Breast epithelium (tissue), 4 donors: ENCODE measurements around the gene ZNF423. TPM values are rescaled to one million over a fixed set of nuclear protein-coding genes. Genes with fewer than 3 reads are reported as not detected.

Experiments
- DNase-seq, 2 donors: peaks; one replicate each; pipeline ENCODE4 v3.0.0-alpha.2; 2019; ENCODE audit warnings: low spot score in 2 of 2
- H3K27ac ChIP-seq, 2 donors: fragments of 200-600 bp; sonication (generic) in 1 of 2; one replicate each; pipeline ENCODE4 v1.5.1; 2016 to 2019; ENCODE audit warnings: mild to moderate bottlenecking in 1 of 2
- H3K27me3 ChIP-seq, 2 donors: fragments of 200-600 bp; sonication (generic) in 1 of 2; one replicate each; pipeline versions ENCODE4 v1.5.1 to v1.6.0; 2017 to 2019; ENCODE audit warnings: control low read depth in 1 of 2, mild to moderate bottlenecking in 1 of 2
- H3K36me3 ChIP-seq: fragments of 200-600 bp; one replicate; pipeline ENCODE4 v1.5.1; 2019
- H3K4me1 ChIP-seq, 2 donors: fragments of 200-600 bp; sonication (generic); one replicate each; pipeline ENCODE4 v1.5.1; 2016 to 2019; ENCODE audit warnings: control low read depth in 1 of 2
- H3K4me3 ChIP-seq, 3 donors: fragments of 200-600 bp; sonication (generic); 1 replicate in 2 of 3; 2 replicates in 1 of 3; pipeline ENCODE4 v1.5.1; 2016 to 2019; ENCODE audit warnings: mild to moderate bottlenecking in 3 of 3, moderate library complexity in 2 of 3
- H3K9me3 ChIP-seq, 2 donors: fragments of 200-600 bp; sonication (generic) in 1 of 2; one replicate each; pipeline ENCODE4 v1.5.1; 2016 to 2019; ENCODE audit warnings: control low read depth in 1 of 2
- POLR2A ChIP-seq: fragments of 450-650 bp; IDR thresholded peaks from one replicate; pipeline ENCODE4 v1.6.1; 2016; ENCODE audit warnings: antibody characterized with exemption, mild to moderate bottlenecking, moderate library complexity
- POLR2AphosphoS5 ChIP-seq, 3 donors: sonication (generic); formaldehyde crosslinking; IDR thresholded peaks; one replicate each; pipeline ENCODE4 v1.6.1; 2017; ENCODE audit warnings: antibody characterized with exemption in 3 of 3
- intact Hi-C: fragments of 100-400 bp; cut with DNase I; formaldehyde crosslinking; loops from one replicate; pipeline ENCODE4 v1.15.1; 2023; ENCODE audit warnings: low total_unique reads
- total RNA-seq, 3 donors: library from RNA; depleted of rRNA; stranded (reverse); fragments of >200 nt; gene quantifications; one replicate each; pipeline ENCODE4 v1.1.0, GENCODE V29; 2016
- TF ChIP-seq, protein P1 (sequence below), 3 donors: fragments of 450-650 bp; IDR thresholded peaks; one replicate each; pipeline ENCODE4 v1.5.1; 2016 to 2017; ENCODE audit warnings: antibody characterized with exemption in 3 of 3, mild to moderate bottlenecking in 3 of 3, moderate library complexity in 3 of 3

ZNF423 gene
- total RNA-seq, 3 donors from 2014 or later, result 4.7 to 8.0 (median 5.9) TPM

DNA sequence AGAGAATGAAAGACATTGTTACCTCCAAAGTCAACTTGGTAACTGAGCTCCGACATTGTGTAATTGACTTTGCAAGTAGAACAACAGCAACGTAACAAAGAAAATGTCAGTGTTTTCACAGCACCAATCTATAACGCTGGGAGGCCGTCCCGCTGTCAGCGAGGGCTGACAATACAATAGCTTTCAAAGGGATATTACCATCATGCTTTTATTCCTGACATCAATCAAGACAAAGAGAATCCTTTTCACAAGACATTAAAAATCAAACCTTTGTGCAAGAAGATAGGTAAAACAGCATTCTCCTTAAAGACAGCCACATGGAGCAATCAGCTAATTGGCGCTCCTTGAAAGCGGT, 6.2 kb downstream of the ZNF423 start:
- H3K9me3 ChIP-seq, result no peaks in the 10 kb centered on the region
- TF ChIP-seq, protein P1, sequence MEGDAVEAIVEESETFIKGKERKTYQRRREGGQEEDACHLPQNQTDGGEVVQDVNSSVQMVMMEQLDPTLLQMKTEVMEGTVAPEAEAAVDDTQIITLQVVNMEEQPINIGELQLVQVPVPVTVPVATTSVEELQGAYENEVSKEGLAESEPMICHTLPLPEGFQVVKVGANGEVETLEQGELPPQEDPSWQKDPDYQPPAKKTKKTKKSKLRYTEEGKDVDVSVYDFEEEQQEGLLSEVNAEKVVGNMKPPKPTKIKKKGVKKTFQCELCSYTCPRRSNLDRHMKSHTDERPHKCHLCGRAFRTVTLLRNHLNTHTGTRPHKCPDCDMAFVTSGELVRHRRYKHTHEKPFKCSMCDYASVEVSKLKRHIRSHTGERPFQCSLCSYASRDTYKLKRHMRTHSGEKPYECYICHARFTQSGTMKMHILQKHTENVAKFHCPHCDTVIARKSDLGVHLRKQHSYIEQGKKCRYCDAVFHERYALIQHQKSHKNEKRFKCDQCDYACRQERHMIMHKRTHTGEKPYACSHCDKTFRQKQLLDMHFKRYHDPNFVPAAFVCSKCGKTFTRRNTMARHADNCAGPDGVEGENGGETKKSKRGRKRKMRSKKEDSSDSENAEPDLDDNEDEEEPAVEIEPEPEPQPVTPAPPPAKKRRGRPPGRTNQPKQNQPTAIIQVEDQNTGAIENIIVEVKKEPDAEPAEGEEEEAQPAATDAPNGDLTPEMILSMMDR (IDR thresholded peaks at IDR 0.05), result no peak
- TF ChIP-seq POLR2A (no peak), POLR2AphosphoS5 (IDR thresholded peaks at IDR 0.05) (no peak)
- no peak for DNase-seq
- H3K27me3 ChIP-seq, result no peaks in the 10 kb centered on the region
- peaks cover 3 to 4% of the 10 kb centered on the region in 2 donors for H3K4me1 ChIP-seq
- intact Hi-C loops, result loop anchor here (5.0 kb wide), 1 partner anchor 212 kb away; no protein-coding TSS in a partner anchor
- H3K27ac ChIP-seq, result no peak overlapping the region
- H3K36me3 ChIP-seq, result no peaks in the 10 kb centered on the region
- no peak overlapping the region for H3K4me3 ChIP-seq

DNA sequence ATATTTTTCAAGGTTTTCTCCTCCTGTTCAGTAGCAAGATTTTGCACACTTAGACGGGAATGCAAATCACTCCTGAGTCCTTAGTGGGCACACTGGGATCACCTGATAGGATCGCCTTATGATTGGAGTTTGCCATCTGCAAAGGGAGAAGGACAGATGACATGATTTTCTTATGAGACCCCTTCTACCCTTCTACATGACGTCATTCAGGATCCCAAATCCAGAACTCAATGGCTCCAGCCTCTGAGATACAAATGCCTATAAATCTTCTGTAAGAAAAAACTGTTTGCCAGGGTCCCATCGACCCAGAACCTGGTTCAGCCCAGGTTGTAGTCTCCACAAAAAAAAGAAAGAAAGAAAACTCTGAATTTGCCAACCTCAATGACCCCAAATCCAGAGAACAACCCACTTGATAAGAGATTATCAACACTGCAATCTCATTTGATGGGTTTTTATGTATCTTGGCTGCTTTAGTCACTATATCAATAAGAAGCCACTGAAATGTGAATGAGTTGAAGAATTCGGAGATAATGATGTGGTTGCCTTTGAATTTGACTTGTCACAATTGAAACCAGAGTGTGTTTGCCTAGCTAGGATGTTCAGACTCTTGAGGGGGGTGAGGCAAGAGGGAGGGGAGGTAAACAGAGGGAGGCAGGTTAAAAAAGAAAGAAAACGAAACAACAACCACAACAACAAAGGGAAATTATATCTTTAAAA, 6.7 kb downstream of the ZNF423 start:
- H3K4me1 ChIP-seq, result peaks cover 0 to under 1% of the 10 kb centered on the region in 2 donors
- no peaks in the 10 kb centered on the region for H3K9me3 ChIP-seq
- intact Hi-C loops, result no loop called here
- no peak overlapping the region for H3K27ac ChIP-seq
- no peaks in the 10 kb centered on the region for H3K27me3 ChIP-seq
- no peaks in the 10 kb centered on the region for H3K36me3 ChIP-seq
- TF ChIP-seq POLR2A (no peak), POLR2AphosphoS5 (IDR thresholded peaks at IDR 0.05) (no peak)
- TF ChIP-seq, protein P1 (IDR thresholded peaks at IDR 0.05), result no peak
- H3K4me3 ChIP-seq, result no peak overlapping the region
- no peak for DNase-seq

GRCh38 chr16:49848530-49848929, 7.4 kb downstream of the ZNF423 start:
- no peaks in the 10 kb centered on the region for H3K36me3 ChIP-seq
- no peak overlapping the region for H3K4me3 ChIP-seq
- intact Hi-C loops, result no loop called here
- no peaks in the 10 kb centered on the region for H3K4me1 ChIP-seq
- TF ChIP-seq, protein P1 (IDR thresholded peaks at IDR 0.05), result no peak
- TF ChIP-seq POLR2AphosphoS5 (IDR thresholded peaks at IDR 0.05) (no peak), POLR2A (no peak)
- no peaks in the 10 kb centered on the region for H3K27me3 ChIP-seq
- H3K9me3 ChIP-seq, result no peaks in the 10 kb centered on the region
- no peak overlapping the region for H3K27ac ChIP-seq
- no peak for DNase-seq

DNA sequence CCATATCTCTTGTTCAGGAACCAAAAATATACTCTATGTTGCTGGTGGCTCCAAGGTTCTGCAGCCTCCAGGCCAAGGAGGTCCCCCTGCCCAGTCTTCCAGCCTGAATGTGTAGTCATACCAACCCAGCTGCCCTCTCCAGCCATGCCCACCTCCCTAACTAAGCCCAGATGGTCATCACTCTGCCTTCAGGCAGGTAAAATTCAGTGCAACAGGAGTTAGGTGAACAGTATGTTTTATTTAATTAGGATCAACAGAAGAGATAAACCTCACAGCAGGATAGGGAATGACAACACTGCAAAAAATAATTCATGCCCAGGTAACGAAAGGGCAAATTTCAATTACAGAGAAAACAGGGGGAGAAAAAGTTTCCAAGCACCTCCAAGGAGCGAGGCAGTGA, 9.1 kb downstream of the ZNF423 start:
- TF ChIP-seq, protein P1 (IDR thresholded peaks at IDR 0.05), result no peak
- TF ChIP-seq POLR2AphosphoS5 (IDR thresholded peaks at IDR 0.05) (no peak), POLR2A (no peak)
- Histone ChIP-seq H3K27me3 (no peaks in the 10 kb centered on the region), H3K4me1 (no peaks in the 10 kb centered on the region), H3K9me3 (no peaks in the 10 kb centered on the region), H3K4me3 (no peak overlapping the region), H3K27ac (no peak overlapping the region), H3K36me3 (no peaks in the 10 kb centered on the region)
- no peak for DNase-seq
- intact Hi-C loops, result no loop called here

DNA sequence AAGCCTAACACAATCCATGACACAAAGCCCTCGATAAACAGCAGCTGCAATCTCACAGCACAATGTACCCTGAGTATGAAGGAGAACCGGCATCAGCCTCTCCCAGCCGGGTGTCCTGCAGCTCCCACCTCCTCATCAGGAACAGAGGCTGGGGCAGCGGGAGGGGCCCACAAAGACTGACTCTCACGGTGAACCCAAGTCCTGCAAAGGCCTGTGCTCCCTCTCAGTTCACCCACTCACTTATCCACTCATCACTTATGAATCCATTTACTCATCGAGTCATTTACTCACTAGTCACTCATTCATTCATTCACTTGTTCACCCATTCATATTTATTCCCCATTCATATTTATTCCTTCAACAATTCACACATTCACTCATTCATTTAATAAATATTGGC, 11.6 kb downstream of the ZNF423 start:
- no peaks in the 10 kb centered on the region for H3K36me3 ChIP-seq
- DNase-seq, result no peak
- no peaks in the 10 kb centered on the region for H3K4me1 ChIP-seq
- H3K9me3 ChIP-seq, result no peaks in the 10 kb centered on the region
- TF ChIP-seq, protein P1 (IDR thresholded peaks at IDR 0.05), result no peak
- TF ChIP-seq POLR2A (no peak), POLR2AphosphoS5 (IDR thresholded peaks at IDR 0.05) (no peak)
- no peak overlapping the region for H3K27ac ChIP-seq
- H3K4me3 ChIP-seq, result no peak overlapping the region
- intact Hi-C loops, result no loop called here
- no peaks in the 10 kb centered on the region for H3K27me3 ChIP-seq
